ENCODE measurements around the gene FGD3.

Gene FGD3

GRCh38 chr9:92948632-92949031 lies 1.3 kb downstream of the FGD3 start:
- TF ChIP-seq GATA3 (IDR thresholded peaks at IDR 0.05; ENCODE audit: low read depth, low read length) (no peak), GATA2 (IDR thresholded peaks at IDR 0.05; ENCODE audit: low read depth, low read length) (no peak)

- TF ChIP-seq GATA3 (IDR thresholded peaks at IDR 0.05; ENCODE audit: low read depth, low read length), result no peak
- no peak for TF ChIP-seq GATA2 (IDR thresholded peaks at IDR 0.05; ENCODE audit: low read depth, low read length)
Measured at GRCh38 chr9:92949266-92949982, 2.1 kb downstream of the FGD3 start.

GRCh38 chr9:92950359-92950955 lies 3.1 kb downstream of the FGD3 start:
- TF ChIP-seq GATA3 (IDR thresholded peaks at IDR 0.05; ENCODE audit: low read depth, low read length) (no peak), GATA2 (IDR thresholded peaks at IDR 0.05; ENCODE audit: low read depth, low read length) (no peak)

- TF ChIP-seq GATA3 (IDR thresholded peaks at IDR 0.05; ENCODE audit: low read depth, low read length) (no peak), GATA2 (IDR thresholded peaks at IDR 0.05; ENCODE audit: low read depth, low read length) (no peak)
Measured at GRCh38 chr9:92952906-92953610, 5.7 kb downstream of the FGD3 start.

- TF ChIP-seq GATA2 (IDR thresholded peaks at IDR 0.05; ENCODE audit: low read depth, low read length) (no peak), GATA3 (IDR thresholded peaks at IDR 0.05; ENCODE audit: low read depth, low read length) (no peak)
Measured at GRCh38 chr9:92954049-92954861, 6.9 kb downstream of the FGD3 start.

- TF ChIP-seq GATA3 (IDR thresholded peaks at IDR 0.05; ENCODE audit: low read depth, low read length) (no peak), GATA2 (IDR thresholded peaks at IDR 0.05; ENCODE audit: low read depth, low read length) (no peak)
Measured at GRCh38 chr9:92954886-92955285, 7.6 kb downstream of the FGD3 start.

GRCh38 chr9:92960561-92961290 lies 13.4 kb downstream of the FGD3 start:
- TF ChIP-seq GATA3 (IDR thresholded peaks at IDR 0.05; ENCODE audit: low read depth, low read length) (no peak), GATA2 (IDR thresholded peaks at IDR 0.05; ENCODE audit: low read depth, low read length) (no peak)

- TF ChIP-seq GATA3 (IDR thresholded peaks at IDR 0.05; ENCODE audit: low read depth, low read length) (no peak), GATA2 (IDR thresholded peaks at IDR 0.05; ENCODE audit: low read depth, low read length) (no peak)
Measured at GRCh38 chr9:92961627-92962302, 14.4 kb downstream of the FGD3 start.

- no peak for TF ChIP-seq GATA3 (IDR thresholded peaks at IDR 0.05; ENCODE audit: low read depth, low read length)
- TF ChIP-seq GATA2 (IDR thresholded peaks at IDR 0.05; ENCODE audit: low read depth, low read length), result no peak
Measured at GRCh38 chr9:92962303-92962649, 15.0 kb downstream of the FGD3 start.

GRCh38 chr9:92962846-92963245 lies 15.5 kb downstream of the FGD3 start:
- TF ChIP-seq GATA3 (IDR thresholded peaks at IDR 0.05; ENCODE audit: low read depth, low read length) (no peak), GATA2 (IDR thresholded peaks at IDR 0.05; ENCODE audit: low read depth, low read length) (no peak)

- TF ChIP-seq GATA2 (IDR thresholded peaks at IDR 0.05; ENCODE audit: low read depth, low read length), result no peak
- no peak for TF ChIP-seq GATA3 (IDR thresholded peaks at IDR 0.05; ENCODE audit: low read depth, low read length)
Measured at GRCh38 chr9:92963831-92964606, 16.7 kb downstream of the FGD3 start.

GRCh38 chr9:92964607-92965060 lies 17.3 kb downstream of the FGD3 start:
- TF ChIP-seq GATA2 (IDR thresholded peaks at IDR 0.05; ENCODE audit: low read depth, low read length) (no peak), GATA3 (IDR thresholded peaks at IDR 0.05; ENCODE audit: low read depth, low read length) (no peak)
